ENCODE data around the gene TNRC6C.
"Not testable (repeated sequence)": the region's sequence is repeated elsewhere in the genome, so short reads cannot be mapped to it uniquely, and the experiment has no call there.

Gene TNRC6C

GRCh38 chr17:77961741-77962140 lies 3.2 kb downstream of the TNRC6C start:
- no peak for DNase-seq (ENCODE audit: low read depth in 3 of 3)

- no peak for DNase-seq (ENCODE audit: low read depth in 3 of 3)
These were observed 3.8 kb downstream of the TNRC6C start for GRCh38 chr17:77962348-77962747.

- no peak for DNase-seq (ENCODE audit: low read depth in 3 of 3)
These were observed 4.9 kb downstream of the TNRC6C start for GRCh38 chr17:77963441-77963840.

GRCh38 chr17:77965352-77965751 lies 6.8 kb downstream of the TNRC6C start:
- DNase-seq (ENCODE audit: low read depth in 3 of 3): no peak

GRCh38 chr17:77966476-77966875 lies 8.0 kb downstream of the TNRC6C start:
- no peak for DNase-seq (ENCODE audit: low read depth in 3 of 3)

GRCh38 chr17:77968788-77969187 lies 10.3 kb downstream of the TNRC6C start:
- DNase-seq (ENCODE audit: low read depth in 3 of 3): no peak

GRCh38 chr17:77972271-77972670 lies 13.8 kb downstream of the TNRC6C start:
- not testable (repeated sequence) for DNase-seq (ENCODE audit: low read depth in 3 of 3)

- no peak for DNase-seq (ENCODE audit: low read depth in 3 of 3)
These were observed 15.4 kb downstream of the TNRC6C start for GRCh38 chr17:77973953-77974352.

GRCh38 chr17:77974396-77974795 lies 15.9 kb downstream of the TNRC6C start:
- DNase-seq (ENCODE audit: low read depth in 3 of 3): no peak

- not testable (repeated sequence) for DNase-seq (ENCODE audit: low read depth in 3 of 3)
These were observed 23.9 kb downstream of the TNRC6C start for GRCh38 chr17:77982430-77982829.

- DNase-seq (ENCODE audit: low read depth in 3 of 3): no peak
These were observed 31.8 kb downstream of the TNRC6C start for GRCh38 chr17:77990301-77990700.

- not testable (repeated sequence) for DNase-seq (ENCODE audit: low read depth in 3 of 3)
These were observed 35.2 kb downstream of the TNRC6C start for GRCh38 chr17:77993735-77994134.

- peak in 2 of 3 donors; percentile 12 to 26 for DNase-seq (ENCODE audit: low read depth in 3 of 3)
These were observed 36.8 kb downstream of the TNRC6C start for GRCh38 chr17:77995146-77995852.

- DNase-seq (ENCODE audit: low read depth in 3 of 3): no peak
These were observed 37.8 kb downstream of the TNRC6C start for GRCh38 chr17:77996256-77996655.

GRCh38 chr17:77999413-78000173 lies 41.1 kb downstream of the TNRC6C start:
- no peak for DNase-seq (ENCODE audit: low read depth in 3 of 3)

- no peak for DNase-seq (ENCODE audit: low read depth in 3 of 3)
These were observed 41.8 kb downstream of the TNRC6C start for GRCh38 chr17:78000341-78000740.

- no peak for DNase-seq (ENCODE audit: low read depth in 3 of 3)
These were observed 42.7 kb downstream of the TNRC6C start for GRCh38 chr17:78001182-78001581.

- no peak for DNase-seq (ENCODE audit: low read depth in 3 of 3)
These were observed 43.1 kb downstream of the TNRC6C start for GRCh38 chr17:78001612-78002011.

- no peak for DNase-seq (ENCODE audit: low read depth in 3 of 3)
These were observed 43.7 kb downstream of the TNRC6C start for GRCh38 chr17:78002166-78002565.

- DNase-seq (ENCODE audit: low read depth in 3 of 3): no peak
These were observed 47.1 kb downstream of the TNRC6C start for GRCh38 chr17:78005452-78006171.

GRCh38 chr17:78006338-78006737 lies 47.8 kb downstream of the TNRC6C start:
- no peak for DNase-seq (ENCODE audit: low read depth in 3 of 3)

GRCh38 chr17:78007647-78008046 lies 49.1 kb downstream of the TNRC6C start:
- no peak for DNase-seq (ENCODE audit: low read depth in 3 of 3)

GRCh38 chr17:78010759-78011158 lies 52.3 kb downstream of the TNRC6C start:
- DNase-seq (ENCODE audit: low read depth in 3 of 3): no peak
